Karpas-422 (cell line): Measurements from ENCODE around the gene POM121. TPM values are rescaled to one million over a fixed set of nuclear protein-coding genes. Genes with fewer than 3 reads are reported as not detected.
"Not testable (repeated sequence)": the region's sequence is repeated elsewhere in the genome, so short reads cannot be mapped to it uniquely, and the experiment has no call there.

Source experiments
- DNase-seq: peaks from one replicate; pipeline ENCODE4 v3.0.0-alpha.2; 2015
- H2AFZ ChIP-seq: fragments of 200-600 bp; sonication (generic); 2 replicates; pipeline ENCODE4 v1.6.1; 2014; ENCODE audit warnings: antibody characterized with exemption, low read length, mixed read lengths
- H3K27ac ChIP-seq: fragments of 200-600 bp; sonication (generic); 2 replicates; pipeline ENCODE4 v1.5.1; 2014; ENCODE audit warnings: mild to moderate bottlenecking, low read length, moderate library complexity
- H3K27me3 ChIP-seq: fragments of 200-600 bp; sonication (generic); 2 replicates; pipeline ENCODE4 v1.6.1; 2014; ENCODE audit warnings: low read length, mixed read lengths
- H3K36me3 ChIP-seq: fragments of 200-600 bp; sonication (generic); 2 replicates; pipeline ENCODE4 v1.6.1; 2014; ENCODE audit warnings: low read length, mixed read lengths; ENCODE audit not compliant: insufficient read depth
- H3K4me1 ChIP-seq: fragments of 200-600 bp; sonication (generic); 2 replicates; pipeline ENCODE4 v1.6.1; 2014; ENCODE audit warnings: mild to moderate bottlenecking, low read length, mixed read lengths
- H3K4me2 ChIP-seq: fragments of 200-600 bp; sonication (generic); 2 replicates; pipeline ENCODE4 v1.6.1; 2014; ENCODE audit warnings: low read length, low read depth, mild to moderate bottlenecking; ENCODE audit not compliant: poor library complexity, severe bottlenecking
- H3K4me3 ChIP-seq: fragments of 200-600 bp; sonication (generic); 2 replicates; pipeline ENCODE4 v1.5.1; 2014; ENCODE audit warnings: mild to moderate bottlenecking, antibody characterized with exemption, low read length, mixed read lengths
- H3K79me2 ChIP-seq: fragments of 200-600 bp; sonication (generic); 2 replicates; pipeline ENCODE4 v1.6.1; 2014; ENCODE audit warnings: mild to moderate bottlenecking, low read length, mixed read lengths
- H3K9ac ChIP-seq: fragments of 200-600 bp; sonication (generic); 2 replicates; pipeline ENCODE4 v1.6.0; 2014; ENCODE audit warnings: low read length
- H3K9me2 ChIP-seq: fragments of 200-600 bp; sonication (generic), shearing (Covaris generic); replicated peaks from 2 replicates; pipeline ENCODE4 v1.6.0; 2014; ENCODE audit warnings: mild to moderate bottlenecking, low read length, moderate library complexity; ENCODE audit not compliant: insufficient read depth
- H3K9me3 ChIP-seq: fragments of 300-700, 200-600 bp; sonication (generic); 2 replicates; pipeline ENCODE4 v1.6.1; 2014; ENCODE audit warnings: low read length, mixed read lengths
- H4K20me1 ChIP-seq: fragments of 200-600 bp; sonication (generic); 2 replicates; pipeline ENCODE4 v1.6.1; 2014; ENCODE audit warnings: mild to moderate bottlenecking, antibody characterized with exemption, low read length, low read depth; ENCODE audit not compliant: insufficient read depth
- total RNA-seq: library from RNA; depleted of rRNA; stranded (reverse); fragments of >200 nt; shearing (Covaris generic); gene quantifications from 2 replicates; pipeline ENCODE4 v1.2.3, GENCODE V29; 2014; ENCODE audit warnings: low replicate concordance

The POM121 gene
- total RNA-seq, 1 experiment from 2014 or later: 18.2 TPM

DNA sequence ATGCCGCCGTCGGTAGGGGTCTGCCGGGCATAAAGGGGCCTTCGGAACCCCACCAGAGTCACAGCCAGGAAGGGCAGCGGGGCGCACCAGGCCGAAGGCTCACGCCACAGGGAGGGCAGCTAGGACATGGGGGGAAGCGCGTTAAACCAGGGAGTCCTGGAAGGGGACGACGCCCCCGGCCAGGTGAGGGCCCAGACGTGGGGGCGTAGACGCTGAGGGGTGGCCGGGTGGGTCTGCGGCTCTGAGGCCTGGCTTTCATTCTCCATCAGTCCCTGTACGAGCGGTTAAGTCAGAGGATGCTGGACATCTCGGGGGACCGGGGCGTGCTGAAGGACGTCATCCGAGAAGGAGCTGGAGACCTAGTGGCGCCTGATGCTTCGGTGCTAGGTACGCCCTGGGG, 44.8 kb downstream of the POM121 start:
- not testable (repeated sequence) for H3K4me1 ChIP-seq, H3K27me3 ChIP-seq, H4K20me1 ChIP-seq, H3K9me2 ChIP-seq, H3K27ac ChIP-seq, H3K4me2 ChIP-seq, H3K4me3 ChIP-seq, H3K9me3 ChIP-seq, H3K9ac ChIP-seq, H3K79me2 ChIP-seq, DNase-seq, H3K36me3 ChIP-seq, H2AFZ ChIP-seq

DNA sequence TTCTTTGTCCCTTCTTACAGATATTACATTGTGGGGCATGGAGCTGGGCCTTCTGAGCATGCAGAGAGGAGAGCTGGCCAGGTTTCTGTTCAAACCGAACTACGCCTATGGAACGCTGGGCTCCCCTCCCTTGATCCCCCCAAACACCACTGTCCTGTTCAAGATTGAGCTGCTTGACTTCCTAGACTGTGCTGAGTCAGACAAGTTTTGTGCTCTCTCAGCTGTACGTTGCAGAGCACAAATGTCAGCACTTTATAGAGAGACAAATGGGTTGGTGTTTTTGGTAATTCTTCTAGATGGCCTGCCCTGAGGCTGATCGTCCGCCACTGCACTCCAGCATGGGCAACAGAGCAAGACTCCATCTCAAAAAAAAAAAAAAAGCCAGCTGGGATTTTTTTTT, 46.6 kb downstream of the POM121 start:
- not testable (repeated sequence) for H3K9me2 ChIP-seq, H3K4me1 ChIP-seq, H3K4me3 ChIP-seq, H3K27me3 ChIP-seq, H3K27ac ChIP-seq, H3K9ac ChIP-seq, H2AFZ ChIP-seq, H4K20me1 ChIP-seq, H3K79me2 ChIP-seq, H3K4me2 ChIP-seq, H3K36me3 ChIP-seq, DNase-seq, H3K9me3 ChIP-seq

DNA sequence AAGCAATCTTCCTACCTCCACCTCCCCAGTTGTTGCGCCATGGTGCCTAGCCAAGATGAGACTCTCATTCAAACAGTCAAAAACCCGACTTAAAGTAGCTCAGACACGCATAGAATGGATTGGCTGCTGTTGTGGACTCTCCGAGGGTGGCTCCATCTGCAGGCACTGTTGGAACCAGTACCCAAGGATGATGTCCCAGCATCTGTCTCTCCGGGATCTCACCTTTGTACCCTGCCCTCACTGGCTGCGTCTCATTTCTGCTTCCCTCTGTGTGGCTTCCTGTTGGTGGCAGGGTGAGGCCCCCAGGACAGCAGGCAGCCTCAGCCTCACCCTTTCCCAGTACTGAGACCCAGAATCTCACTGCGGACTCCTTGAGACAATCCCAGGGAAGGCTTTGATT, 49.9 kb downstream of the POM121 start:
- H4K20me1 ChIP-seq: not testable (repeated sequence)

DNA sequence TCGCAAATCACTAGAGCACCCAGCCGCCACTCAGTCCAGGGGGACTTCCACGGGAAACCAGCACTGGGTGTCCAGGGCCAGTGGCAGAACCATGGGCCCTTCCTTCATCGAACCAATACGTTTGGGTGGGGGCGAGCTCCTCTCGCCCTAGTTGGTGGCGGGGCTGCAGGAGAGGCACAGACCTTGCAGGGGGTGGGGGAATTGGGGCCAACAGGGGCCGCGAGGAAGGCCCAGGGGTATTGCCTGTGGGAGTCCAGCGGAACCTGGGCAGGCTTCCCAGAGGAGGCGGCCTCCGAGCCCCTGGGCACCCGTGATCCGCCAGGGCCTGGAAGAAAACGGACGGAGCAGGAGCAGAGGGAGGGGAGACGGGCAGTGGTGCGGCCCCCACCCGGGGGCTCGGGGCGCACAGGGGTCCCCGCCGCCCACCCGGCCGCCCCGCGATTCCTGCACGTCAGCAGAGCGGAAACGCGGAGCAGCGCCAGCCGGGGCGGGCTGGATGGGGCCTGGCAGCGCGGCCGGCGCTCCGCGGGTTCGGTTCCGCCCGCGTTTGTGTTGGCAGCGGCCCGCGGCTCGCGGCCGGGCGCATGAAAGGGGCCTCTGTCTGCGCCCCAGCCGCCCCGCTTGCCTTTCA, 50.9 kb downstream of the POM121 start:
- not testable (repeated sequence) for H2AFZ ChIP-seq, DNase-seq, H3K9ac ChIP-seq, H3K4me2 ChIP-seq, H3K27me3 ChIP-seq, H3K4me3 ChIP-seq, H3K4me1 ChIP-seq, H3K27ac ChIP-seq, H3K9me2 ChIP-seq, H4K20me1 ChIP-seq, H3K9me3 ChIP-seq, H3K79me2 ChIP-seq, H3K36me3 ChIP-seq

More for the DNA sequence above, 49.9 kb downstream of the POM121 start:
- H3K79me2 ChIP-seq, H3K9me3 ChIP-seq, DNase-seq, H2AFZ ChIP-seq, H3K9me2 ChIP-seq, H3K9ac ChIP-seq, H3K4me3 ChIP-seq, H3K36me3 ChIP-seq, H3K4me2 ChIP-seq, H3K27me3 ChIP-seq, H3K4me1 ChIP-seq, H3K27ac ChIP-seq: not testable (repeated sequence)

DNA sequence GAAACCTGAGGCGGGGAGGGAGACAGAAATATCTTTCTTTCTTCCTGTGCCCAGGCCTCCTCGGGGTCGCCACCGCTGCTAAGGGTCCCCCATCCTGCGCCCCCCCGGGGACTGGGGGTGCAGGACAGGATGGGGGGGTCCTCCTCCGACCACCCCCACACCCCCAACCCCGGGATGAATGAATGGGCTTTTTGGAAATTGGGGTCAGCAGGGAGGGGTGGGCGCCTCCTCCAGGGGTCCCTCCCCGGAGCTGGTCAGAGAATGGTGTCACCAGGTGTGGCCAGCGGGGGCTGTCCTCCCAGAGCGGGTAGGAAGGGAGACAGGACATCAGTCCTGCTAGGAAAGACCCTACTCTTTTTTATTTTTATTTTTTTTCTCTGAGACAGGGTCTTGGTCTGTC, 51.5 kb downstream of the POM121 start:
- H3K4me2 ChIP-seq, H3K79me2 ChIP-seq, H4K20me1 ChIP-seq, H3K4me3 ChIP-seq, H3K9me2 ChIP-seq, H3K9ac ChIP-seq, H3K27ac ChIP-seq, H3K9me3 ChIP-seq, H3K4me1 ChIP-seq, H3K27me3 ChIP-seq, DNase-seq, H2AFZ ChIP-seq, H3K36me3 ChIP-seq: not testable (repeated sequence)

DNA sequence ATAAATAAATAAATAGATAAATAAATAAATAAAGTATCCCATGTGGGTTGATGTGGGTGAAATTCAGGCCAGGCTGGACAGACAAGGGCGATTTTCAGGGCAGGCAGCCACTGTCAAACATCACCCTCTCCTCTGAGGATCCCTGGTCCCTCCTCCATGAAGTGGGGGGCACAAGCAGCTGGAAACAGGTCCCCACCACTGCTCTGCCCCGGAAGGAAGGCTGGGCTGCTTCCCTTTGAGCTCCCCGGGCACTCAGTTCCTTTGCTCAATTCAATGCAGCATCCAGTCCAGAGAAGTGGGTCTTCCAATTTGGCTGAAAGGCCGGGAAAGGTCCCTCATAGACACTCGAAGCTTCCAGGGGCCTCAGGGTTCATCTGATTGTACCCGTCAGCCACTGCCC, 55.5 kb downstream of the POM121 start:
- H3K27me3 ChIP-seq, H3K36me3 ChIP-seq, H3K4me3 ChIP-seq, DNase-seq, H3K4me2 ChIP-seq, H3K9me3 ChIP-seq, H2AFZ ChIP-seq, H3K9me2 ChIP-seq, H3K27ac ChIP-seq, H3K4me1 ChIP-seq, H4K20me1 ChIP-seq, H3K9ac ChIP-seq, H3K79me2 ChIP-seq: not testable (repeated sequence)

DNA sequence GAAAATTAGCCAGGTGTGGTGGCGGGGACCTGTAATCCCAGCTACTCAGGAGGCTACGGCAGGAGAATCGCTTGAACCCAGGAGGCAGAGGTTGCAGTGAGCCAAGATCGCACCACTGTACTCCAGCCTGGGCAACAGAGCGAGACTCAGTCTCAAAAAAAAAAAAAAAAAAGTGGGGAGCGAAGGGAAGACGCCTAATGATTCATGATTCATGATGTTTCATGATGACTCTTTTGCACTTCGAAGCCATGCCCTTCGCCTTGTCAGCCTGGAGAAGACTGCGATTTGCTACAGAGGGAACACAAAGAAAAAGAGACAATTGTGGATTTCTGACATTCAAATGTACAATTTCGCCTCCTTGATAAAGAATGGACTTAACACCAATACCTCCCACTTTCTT, 57.2 kb downstream of the POM121 start:
- DNase-seq, H3K9me3 ChIP-seq, H3K79me2 ChIP-seq, H4K20me1 ChIP-seq, H3K9me2 ChIP-seq, H3K27ac ChIP-seq, H3K9ac ChIP-seq, H3K27me3 ChIP-seq, H3K4me3 ChIP-seq, H3K4me1 ChIP-seq, H3K36me3 ChIP-seq, H3K4me2 ChIP-seq, H2AFZ ChIP-seq: not testable (repeated sequence)

DNA sequence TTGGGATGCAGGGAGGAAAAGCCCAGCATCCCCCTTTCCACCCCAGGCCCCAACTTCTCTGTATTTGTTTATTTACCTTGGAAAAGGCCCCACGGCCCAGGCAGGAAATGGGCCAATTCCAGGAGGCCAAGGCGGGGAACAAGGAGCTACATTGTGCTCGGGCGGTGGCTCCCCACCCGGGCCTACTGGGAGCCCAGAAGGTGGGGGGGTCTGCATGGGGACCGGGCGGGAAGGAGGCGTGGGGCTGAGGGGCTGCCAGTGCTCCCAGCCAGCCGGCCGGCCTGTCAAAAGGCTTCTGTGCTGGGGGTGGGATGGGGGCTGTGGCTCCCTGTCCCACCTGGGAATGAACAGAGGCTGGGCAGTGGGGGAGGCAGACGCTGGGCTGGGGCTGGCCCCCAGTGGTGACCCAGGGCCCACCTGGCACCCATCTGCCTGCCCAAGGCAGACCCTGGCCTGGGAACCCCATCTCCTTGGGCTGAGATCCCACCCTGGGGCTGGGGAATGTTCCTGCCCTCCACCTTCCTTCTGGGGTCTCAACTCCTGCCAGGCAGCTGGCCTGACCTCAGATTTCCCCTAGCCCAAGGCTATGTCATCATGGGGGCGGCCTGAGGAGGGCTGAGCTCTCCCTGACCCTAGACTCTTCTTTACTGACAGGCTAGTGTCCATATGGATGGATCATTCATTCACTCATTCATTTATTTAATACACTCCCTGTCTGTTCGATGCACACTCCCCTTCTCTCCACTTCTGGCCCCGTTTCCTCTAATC, 65.4 kb downstream of the POM121 start:
- H3K4me1 ChIP-seq, H3K27ac ChIP-seq, H3K36me3 ChIP-seq, H2AFZ ChIP-seq, H3K4me3 ChIP-seq, H4K20me1 ChIP-seq, H3K9me2 ChIP-seq, H3K9ac ChIP-seq, H3K4me2 ChIP-seq, H3K79me2 ChIP-seq, H3K27me3 ChIP-seq, H3K9me3 ChIP-seq, DNase-seq: not testable (repeated sequence)
